ENCODE data around the gene SEPTIN5. TPM values are rescaled to one million over a fixed set of nuclear protein-coding genes. Genes with fewer than 3 reads are reported as not detected.

Gene SEPTIN5
- polyA plus RNA-seq, 4 donors = 33.9 to 51.7 (median 34.2) TPM

GRCh38 chr22:19745155-19746101 lies 31.1 kb downstream of the SEPTIN5 start:
- DNase-seq (ENCODE audit: low read depth in 4 of 4, low spot score in 3 of 4) = no peak

- no peak for DNase-seq (ENCODE audit: low read depth in 4 of 4, low spot score in 3 of 4)
Observed at GRCh38 chr22:19746726-19747125, 32.4 kb downstream of the SEPTIN5 start.

GRCh38 chr22:19747551-19747950 lies 33.2 kb downstream of the SEPTIN5 start:
- DNase-seq (ENCODE audit: low read depth in 4 of 4, low spot score in 3 of 4) = no peak

- DNase-seq (ENCODE audit: low read depth in 4 of 4, low spot score in 3 of 4) = no peak
Observed at GRCh38 chr22:19748139-19748538, 33.8 kb downstream of the SEPTIN5 start.

GRCh38 chr22:19748991-19749664 lies 34.8 kb downstream of the SEPTIN5 start:
- no peak for DNase-seq (ENCODE audit: low read depth in 4 of 4, low spot score in 3 of 4)

- no peak for DNase-seq (ENCODE audit: low read depth in 4 of 4, low spot score in 3 of 4)
Observed at GRCh38 chr22:19749876-19750275, 35.6 kb downstream of the SEPTIN5 start.

GRCh38 chr22:19750507-19751490 lies 36.5 kb downstream of the SEPTIN5 start:
- DNase-seq (ENCODE audit: low read depth in 4 of 4, low spot score in 3 of 4) = no peak

- no peak for DNase-seq (ENCODE audit: low read depth in 4 of 4, low spot score in 3 of 4)
Observed at GRCh38 chr22:19751497-19752245, 37.4 kb downstream of the SEPTIN5 start.

GRCh38 chr22:19753090-19753842 lies 39.0 kb downstream of the SEPTIN5 start:
- DNase-seq (ENCODE audit: low read depth in 4 of 4, low spot score in 3 of 4) = no peak

GRCh38 chr22:19753996-19754700 lies 39.8 kb downstream of the SEPTIN5 start:
- DNase-seq (ENCODE audit: low read depth in 4 of 4, low spot score in 3 of 4) = no peak

GRCh38 chr22:19754701-19755144 lies 40.4 kb downstream of the SEPTIN5 start:
- DNase-seq (ENCODE audit: low read depth in 4 of 4, low spot score in 3 of 4) = no peak

- DNase-seq (ENCODE audit: low read depth in 4 of 4, low spot score in 3 of 4) = no peak
Observed at GRCh38 chr22:19755145-19755710, 40.9 kb downstream of the SEPTIN5 start.

GRCh38 chr22:19755722-19756287 lies 41.5 kb downstream of the SEPTIN5 start:
- no peak for DNase-seq (ENCODE audit: low read depth in 4 of 4, low spot score in 3 of 4)

- no peak for DNase-seq (ENCODE audit: low read depth in 4 of 4, low spot score in 3 of 4)
Observed at GRCh38 chr22:19756288-19757128, 42.2 kb downstream of the SEPTIN5 start.

- no peak for DNase-seq (ENCODE audit: low read depth in 4 of 4, low spot score in 3 of 4)
Observed at GRCh38 chr22:19757140-19757984, 43.1 kb downstream of the SEPTIN5 start.
